DMS114 treated with DMSO at 0.1 percent for 48 hours (cell line): ENCODE results near the gene ZNF559.
"Not testable (repeated sequence)": the region's sequence is repeated elsewhere in the genome, so short reads cannot be mapped to it uniquely, and the experiment has no call there.

Experiments used
- DNase-seq: peaks from one replicate; lab custom pipeline; 2025; ENCODE audit not compliant: unreplicated experiment; lab: John Stamatoyannopoulos, UW

The ZNF559 gene

GRCh38 chr19:9323919-9324583, at the start of gene ZNF559:
Gene ZNF559, plus strand, starts transcription at chr19:9324179. Its CDS starts 14,371 bp downstream, at chr19:9338550.
- peak; percentile 91 for DNase-seq

- not testable (repeated sequence) for DNase-seq
Measured at GRCh38 chr19:9283485-9283884, 40.5 kb upstream of the ZNF559 start.

GRCh38 chr19:9289231-9289884, 34.6 kb upstream of the ZNF559 start:
- DNase-seq = no peak

GRCh38 chr19:9295411-9295849, 28.5 kb upstream of the ZNF559 start:
- no peak for DNase-seq

GRCh38 chr19:9296336-9296735, 27.6 kb upstream of the ZNF559 start:
- no peak for DNase-seq

GRCh38 chr19:9306443-9306842, 17.5 kb upstream of the ZNF559 start:
- no peak for DNase-seq

- no peak for DNase-seq
Measured at GRCh38 chr19:9308091-9308770, 15.7 kb upstream of the ZNF559 start.

- DNase-seq = peak; percentile 90
Measured at GRCh38 chr19:9309139-9309973, 14.6 kb upstream of the ZNF559 start, which contains the start of gene ZNF699. Gene ZNF699, minus strand, starts transcription at chr19:9309838. Its CDS starts 4,719 bp downstream, at chr19:9305119.

- peak; percentile 90 for DNase-seq
Measured at GRCh38 chr19:9309974-9310446, 14.0 kb upstream of the ZNF559 start.

GRCh38 chr19:9313756-9314155, 10.2 kb upstream of the ZNF559 start:
- no peak for DNase-seq

GRCh38 chr19:9321338-9321737, 2.6 kb upstream of the ZNF559 start:
- DNase-seq = no peak

- DNase-seq = not testable (repeated sequence)
Measured at GRCh38 chr19:9321756-9322155, 2.2 kb upstream of the ZNF559 start.

- not testable (repeated sequence) for DNase-seq
Measured at GRCh38 chr19:9322201-9322600, 1.8 kb upstream of the ZNF559 start.

GRCh38 chr19:9323557-9323918, 441 bp upstream of the ZNF559 start:
- peak; percentile 55 for DNase-seq

- DNase-seq = no peak
Measured at GRCh38 chr19:9324584-9324962, 594 bp downstream of the ZNF559 start.

- no peak for DNase-seq
Measured at GRCh38 chr19:9329999-9330398, 6.0 kb downstream of the ZNF559 start.

GRCh38 chr19:9342610-9343304, 18.8 kb downstream of the ZNF559 start:
- DNase-seq = no peak

- no peak for DNase-seq
Measured at GRCh38 chr19:9345005-9345404, 21.0 kb downstream of the ZNF559 start.

GRCh38 chr19:9348253-9348652, 24.3 kb downstream of the ZNF559 start:
- no peak for DNase-seq

- DNase-seq = no peak
Measured at GRCh38 chr19:9348671-9349070, 24.7 kb downstream of the ZNF559 start.
